ENCODE results near the gene OIT3.

The OIT3 gene

GRCh38 chr10:72932259-72933015 is 38.9 kb downstream of the OIT3 start:
- H2AFZ ChIP-seq (ENCODE audit: low read depth, low read length) = no peak overlapping the region
- no peak for DNase-seq
- H3K27ac ChIP-seq (ENCODE audit: low read length) = no peak overlapping the region

GRCh38 chr10:72935361-72935760 is 41.8 kb downstream of the OIT3 start:
- H3K36me3 ChIP-seq (ENCODE audit: insufficient read depth, low read length) = no peaks in the 10 kb centered on the region
- H3K27ac ChIP-seq (ENCODE audit: low read length) = no peak overlapping the region
- no peak overlapping the region for H3K4me2 ChIP-seq (ENCODE audit: insufficient read depth, low read length)
- H3K27me3 ChIP-seq (ENCODE audit: insufficient read depth, low read length, poor library complexity) = peaks cover 2% of the 10 kb centered on the region
- H3K9me3 ChIP-seq (ENCODE audit: insufficient read depth, low read length, severe bottlenecking) = no peaks in the 10 kb centered on the region
- DNase-seq (no peak), ATAC-seq (ENCODE audit: insufficient read depth, low read depth) (no peak)
- TF ChIP-seq CTCF (IDR thresholded peaks at IDR 0.05; ENCODE audit: borderline replicate concordance, extremely low read depth, low read length, poor library complexity, severe bottlenecking) (no peak), EZH2 (IDR thresholded peaks at IDR 0.05; ENCODE audit: borderline replicate concordance, low read depth, low read length, severe bottlenecking) (no peak)
- H3K4me3 ChIP-seq (ENCODE audit: low read depth in 1 of 2, low read length in 2 of 2) = no peak overlapping the region
- H4K20me1 ChIP-seq (ENCODE audit: insufficient read depth, low read length) = no peaks in the 10 kb centered on the region
- no peak overlapping the region for H3K9ac ChIP-seq (ENCODE audit: low read depth, low read length)
- H3K4me1 ChIP-seq (ENCODE audit: insufficient read depth, low read length) = no peaks in the 10 kb centered on the region
- no peaks in the 10 kb centered on the region for H3K79me2 ChIP-seq (ENCODE audit: insufficient read depth, low read length)
- H2AFZ ChIP-seq (ENCODE audit: low read depth, low read length) = no peak overlapping the region

More at GRCh38 chr10:72932259-72933015, 38.9 kb downstream of the OIT3 start:
- Histone ChIP-seq H3K27me3 (ENCODE audit: insufficient read depth, low read length, poor library complexity) (no peaks in the 10 kb centered on the region), H3K4me1 (ENCODE audit: insufficient read depth, low read length) (no peaks in the 10 kb centered on the region), H4K20me1 (ENCODE audit: insufficient read depth, low read length) (no peaks in the 10 kb centered on the region), H3K4me2 (ENCODE audit: insufficient read depth, low read length) (no peak overlapping the region), H3K36me3 (ENCODE audit: insufficient read depth, low read length) (no peaks in the 10 kb centered on the region), H3K4me3 (ENCODE audit: low read depth in 1 of 2, low read length in 2 of 2) (no peak overlapping the region), H3K9me3 (ENCODE audit: insufficient read depth, low read length, severe bottlenecking) (no peaks in the 10 kb centered on the region), H3K79me2 (ENCODE audit: insufficient read depth, low read length) (no peaks in the 10 kb centered on the region), H3K9ac (ENCODE audit: low read depth, low read length) (no peak overlapping the region)
- no peak for ATAC-seq (ENCODE audit: insufficient read depth, low read depth)
- TF ChIP-seq EZH2 (IDR thresholded peaks at IDR 0.05; ENCODE audit: borderline replicate concordance, low read depth, low read length, severe bottlenecking) (no peak), CTCF (IDR thresholded peaks at IDR 0.05; ENCODE audit: borderline replicate concordance, extremely low read depth, low read length, poor library complexity, severe bottlenecking) (no peak)

GRCh38 chr10:72943498-72944234 is 50.1 kb downstream of the OIT3 start:
- TF ChIP-seq CTCF (IDR thresholded peaks at IDR 0.05; ENCODE audit: borderline replicate concordance, extremely low read depth, low read length, poor library complexity, severe bottlenecking) = no peak
- no peak for TF ChIP-seq EZH2 (IDR thresholded peaks at IDR 0.05; ENCODE audit: borderline replicate concordance, low read depth, low read length, severe bottlenecking)
- no peaks in the 10 kb centered on the region for H4K20me1 ChIP-seq (ENCODE audit: insufficient read depth, low read length)
- no peak overlapping the region for H3K9ac ChIP-seq (ENCODE audit: low read depth, low read length)
- no peak overlapping the region for H2AFZ ChIP-seq (ENCODE audit: low read depth, low read length)
- no peaks in the 10 kb centered on the region for H3K9me3 ChIP-seq (ENCODE audit: insufficient read depth, low read length, severe bottlenecking)
- H3K36me3 ChIP-seq (ENCODE audit: insufficient read depth, low read length) = no peaks in the 10 kb centered on the region
- no peaks in the 10 kb centered on the region for H3K79me2 ChIP-seq (ENCODE audit: insufficient read depth, low read length)
- no peak overlapping the region for H3K4me2 ChIP-seq (ENCODE audit: insufficient read depth, low read length)
- H3K4me1 ChIP-seq (ENCODE audit: insufficient read depth, low read length) = no peaks in the 10 kb centered on the region
- H3K4me3 ChIP-seq (ENCODE audit: low read depth in 1 of 2, low read length in 2 of 2) = no peak overlapping the region
- no peak overlapping the region for H3K27ac ChIP-seq (ENCODE audit: low read length)
- DNase-seq = no peak
- H3K27me3 ChIP-seq (ENCODE audit: insufficient read depth, low read length, poor library complexity) = peaks cover 2% of the 10 kb centered on the region
- ATAC-seq (ENCODE audit: insufficient read depth, low read depth) = no peak

Measured in DND-41 (cell line).